T-helper 17 cell (primary cell): ENCODE data around the gene CCNG1. TPM values are rescaled to one million over a fixed set of nuclear protein-coding genes. Genes with fewer than 3 reads are reported as not detected.
"Not testable (repeated sequence)": the region's sequence is repeated elsewhere in the genome, so short reads cannot be mapped to it uniquely, and the experiment has no call there.

ENCODE experiments used
- ATAC-seq: fragments of 150-1000 bp; cut with Tn5 transposase; 2 replicates; pipeline ENCODE4 v1.10.0; 2021; ENCODE audit warnings: mild to moderate bottlenecking, moderate library complexity
- DNase-seq, 3 donors: peaks; one replicate each; pipeline versions ENCODE4 v3.0.0 to v3.0.0-alpha.2; 2020 to 2021
- H3K9me3 ChIP-seq: one replicate; pipeline ENCODE4 v1.7.0; 2013; ENCODE audit warnings: low read length, mild to moderate bottlenecking; ENCODE audit not compliant: control insufficient read depth, poor library complexity, severe bottlenecking
- H3K27ac Mint-ChIP-seq: one replicate; pipeline ENCODE4 v1.8.0; 2022; ENCODE audit warnings: mild to moderate bottlenecking, moderate library complexity, mixed read lengths
- H3K27me3 Mint-ChIP-seq: one replicate; pipeline ENCODE4 v1.8.0; 2022; ENCODE audit warnings: mixed read lengths
- H3K36me3 Mint-ChIP-seq: one replicate; pipeline ENCODE4 v1.8.0; 2022; ENCODE audit warnings: low read depth, mixed read lengths
- H3K4me1 Mint-ChIP-seq: one replicate; pipeline ENCODE4 v1.8.0; 2022; ENCODE audit warnings: mild to moderate bottlenecking, mixed read lengths
- H3K4me3 Mint-ChIP-seq: one replicate; pipeline ENCODE4 v1.8.0; 2022; ENCODE audit warnings: mild to moderate bottlenecking, moderate library complexity, mixed read lengths
- total RNA-seq, 4 donors: library from RNA in 2 of 4; stranded (reverse) in 2 of 4; gene quantifications; one replicate each; pipeline ENCODE4 v1.2.3 and lab custom pipeline; 2022 to 2026

CCNG1 gene
- total RNA-seq, 2 donors from 2014 or later, result 79.1 to 121 TPM

DNA sequence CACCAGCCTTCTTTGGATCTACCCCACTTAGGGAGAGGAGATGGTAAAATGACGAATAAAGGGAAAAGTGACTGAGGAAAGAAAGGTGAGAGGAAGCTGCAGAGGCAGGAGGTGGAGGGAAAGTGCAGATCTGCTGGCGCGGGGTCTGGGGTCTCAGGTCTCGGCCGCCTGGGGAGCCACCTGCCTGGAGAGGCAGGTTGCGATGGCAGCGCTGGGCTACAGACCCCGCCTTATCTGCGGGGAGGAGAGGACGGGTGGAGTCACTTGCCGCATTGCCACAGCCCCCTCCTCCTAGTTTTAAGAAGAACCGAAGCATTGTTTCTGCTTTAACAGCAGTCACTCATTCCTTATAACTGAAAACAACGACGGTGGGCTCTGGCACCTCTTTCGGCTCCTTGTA is 21.7 kb upstream of the CCNG1 start:
- not testable (repeated sequence) for H3K9me3 ChIP-seq, H3K36me3 Mint-ChIP-seq, H3K4me1 Mint-ChIP-seq, H3K27ac Mint-ChIP-seq, DNase-seq, H3K4me3 Mint-ChIP-seq, ATAC-seq
- peaks cover 48% of the 10 kb centered on the region for H3K27me3 Mint-ChIP-seq

DNA sequence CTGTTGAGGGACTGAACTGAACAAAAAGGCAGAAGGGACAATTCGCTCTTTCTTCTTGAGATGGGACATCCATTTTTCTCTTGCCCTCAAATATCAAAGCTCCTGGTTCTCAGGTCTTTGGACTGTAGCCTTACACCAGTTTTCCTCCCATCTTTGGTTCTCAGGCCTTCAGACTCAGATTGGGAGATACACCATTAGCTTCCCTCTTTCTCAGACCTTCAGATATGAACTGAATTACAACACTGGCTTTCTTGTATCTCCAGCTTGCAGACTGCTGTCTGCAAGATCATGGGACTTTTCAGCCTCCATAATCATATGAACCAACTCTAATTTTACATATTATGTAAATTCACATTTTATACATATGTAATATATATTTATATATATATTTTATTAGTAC is 12.6 kb upstream of the CCNG1 start:
- no peak for ATAC-seq
- H3K36me3 Mint-ChIP-seq, result no peaks in the 10 kb centered on the region
- peaks cover 18% of the 10 kb centered on the region for H3K27me3 Mint-ChIP-seq
- no peak for DNase-seq
- H3K4me1 Mint-ChIP-seq, result peaks cover 5% of the 10 kb centered on the region
- no peak overlapping the region for H3K4me3 Mint-ChIP-seq
- no peaks in the 10 kb centered on the region for H3K9me3 ChIP-seq
- no peak overlapping the region for H3K27ac Mint-ChIP-seq

DNA sequence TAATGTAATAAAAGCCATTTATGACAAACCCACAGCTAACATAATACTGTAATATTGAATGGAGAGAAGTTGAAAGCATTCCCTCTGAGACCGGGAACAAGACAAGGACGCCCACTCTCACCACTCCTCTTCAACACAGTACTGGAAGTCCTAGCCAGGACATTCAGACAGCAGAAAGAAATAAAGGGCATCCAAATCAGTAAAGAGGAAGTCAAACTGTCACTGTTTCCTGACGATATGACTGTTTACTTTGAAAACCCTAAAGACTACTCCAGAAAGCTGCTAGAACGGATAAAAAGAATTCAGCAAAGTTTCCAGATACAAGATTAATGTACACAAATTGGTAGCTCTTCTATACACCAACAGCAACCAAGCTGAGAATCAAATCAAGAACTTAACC is 11.3 kb upstream of the CCNG1 start:
- not testable (repeated sequence) for H3K27ac Mint-ChIP-seq, H3K9me3 ChIP-seq, H3K4me3 Mint-ChIP-seq, H3K36me3 Mint-ChIP-seq, ATAC-seq, H3K4me1 Mint-ChIP-seq, DNase-seq
- peaks cover 18% of the 10 kb centered on the region for H3K27me3 Mint-ChIP-seq

DNA sequence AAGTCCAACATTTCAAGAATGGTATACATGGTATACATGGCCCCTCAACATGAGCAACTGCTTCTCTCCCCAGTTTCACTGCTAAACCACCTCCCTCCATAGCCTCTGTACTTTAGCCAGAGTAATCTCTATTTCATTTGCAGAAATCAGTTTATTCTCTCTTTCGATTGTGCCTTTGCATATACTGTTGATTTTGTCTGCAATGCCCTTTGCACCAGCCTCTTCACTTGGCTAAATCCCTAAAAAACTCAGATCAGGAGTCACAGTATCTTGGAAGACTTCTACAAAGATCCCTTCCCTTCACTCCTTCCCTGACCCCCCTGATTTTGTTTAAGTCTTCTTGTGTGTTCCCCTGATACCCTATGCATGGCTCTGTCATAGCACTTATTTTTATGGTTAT is 4.9 kb upstream of the CCNG1 start:
- Mint-ChIP-seq H3K36me3 (peaks cover 4% of the 10 kb centered on the region), H3K27me3 (peaks cover 5% of the 10 kb centered on the region), H3K4me3 (no peak overlapping the region), H3K27ac (no peak overlapping the region), H3K4me1 (peaks cover 14% of the 10 kb centered on the region)
- no peaks in the 10 kb centered on the region for H3K9me3 ChIP-seq
- DNase-seq, result no peak
- ATAC-seq, result no peak

DNA sequence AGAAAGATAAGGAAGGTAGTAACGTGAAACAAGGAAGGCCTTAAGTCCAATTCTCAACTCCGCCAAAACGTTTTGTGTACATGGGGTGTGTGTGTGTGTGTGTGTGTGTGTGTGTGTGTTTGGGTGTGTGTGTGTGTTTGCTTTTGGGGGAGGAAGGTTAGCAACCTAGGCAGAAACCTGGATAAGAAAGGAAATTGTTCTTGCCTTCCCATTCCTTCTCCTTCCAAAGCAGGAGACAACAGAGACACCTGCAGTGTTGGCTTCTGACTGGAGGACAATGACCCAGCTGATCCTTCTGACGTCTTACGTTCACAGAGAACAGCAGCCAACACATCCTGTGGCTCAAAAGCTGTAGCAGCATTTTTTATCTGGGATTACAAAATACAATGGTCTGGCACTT is 4.1 kb upstream of the CCNG1 start:
- Mint-ChIP-seq H3K4me1 (peaks cover 16% of the 10 kb centered on the region), H3K27me3 (peaks cover 5% of the 10 kb centered on the region), H3K27ac (no peak overlapping the region), H3K36me3 (peaks cover 4% of the 10 kb centered on the region), H3K4me3 (no peak overlapping the region)
- no peaks in the 10 kb centered on the region for H3K9me3 ChIP-seq
- no peak for ATAC-seq
- no peak for DNase-seq

DNA sequence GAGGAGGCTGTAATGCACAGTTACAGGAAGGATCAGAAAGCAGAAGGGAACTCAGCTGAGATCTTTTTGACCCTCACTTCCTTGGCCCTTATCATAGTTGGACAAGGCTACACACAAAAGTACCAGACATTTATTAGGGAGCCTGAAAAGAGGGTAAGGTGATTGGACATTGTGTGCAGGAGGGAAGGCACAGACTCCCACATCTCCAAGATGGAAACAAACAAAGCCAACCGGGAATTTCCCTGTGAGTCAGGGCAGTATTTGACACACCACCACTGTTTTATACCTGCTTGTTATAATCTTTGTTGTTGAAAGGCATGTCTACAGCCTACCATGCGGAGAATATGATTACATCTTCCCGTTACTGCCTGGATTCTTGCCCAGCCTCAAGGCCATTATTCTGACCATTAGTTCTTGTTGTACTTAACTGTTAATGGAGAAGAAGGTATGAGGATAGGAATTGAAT is 3.0 kb upstream of the CCNG1 start:
- Mint-ChIP-seq H3K36me3 (peaks cover 4% of the 10 kb centered on the region), H3K4me1 (peaks cover 22% of the 10 kb centered on the region), H3K27me3 (peaks cover 5% of the 10 kb centered on the region), H3K27ac (no peak overlapping the region), H3K4me3 (no peak overlapping the region)
- ATAC-seq (no peak), DNase-seq (no peak)
- H3K9me3 ChIP-seq, result no peaks in the 10 kb centered on the region

DNA sequence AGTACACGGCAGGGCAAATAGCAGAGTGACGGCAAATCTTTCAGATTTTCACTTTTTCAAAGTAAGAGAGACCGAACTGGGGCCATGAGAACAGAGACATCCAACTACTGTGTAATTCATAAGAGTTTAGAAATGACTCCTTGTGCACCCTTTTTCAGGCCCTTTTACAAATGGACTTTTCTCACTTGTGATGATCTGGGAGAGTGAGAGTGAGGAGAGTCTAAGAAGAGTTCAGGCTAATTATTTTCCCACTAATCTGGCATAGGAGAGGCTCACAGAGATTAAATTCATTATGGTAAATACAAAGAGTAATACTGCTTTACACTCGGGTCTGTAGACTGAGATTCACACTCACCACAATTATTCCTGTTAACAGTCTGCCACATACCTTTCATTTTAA is 880 bp upstream of the CCNG1 start:
- peaks cover 4% of the 10 kb centered on the region for H3K36me3 Mint-ChIP-seq
- peak overlapping the region; percentile 91 for H3K4me3 Mint-ChIP-seq
- ATAC-seq (no peak), DNase-seq (no peak)
- H3K4me1 Mint-ChIP-seq, result peaks cover 26% of the 10 kb centered on the region
- peaks cover 5% of the 10 kb centered on the region for H3K27me3 Mint-ChIP-seq
- no peaks in the 10 kb centered on the region for H3K9me3 ChIP-seq
- H3K27ac Mint-ChIP-seq, result peak overlapping the region; percentile 92

DNA sequence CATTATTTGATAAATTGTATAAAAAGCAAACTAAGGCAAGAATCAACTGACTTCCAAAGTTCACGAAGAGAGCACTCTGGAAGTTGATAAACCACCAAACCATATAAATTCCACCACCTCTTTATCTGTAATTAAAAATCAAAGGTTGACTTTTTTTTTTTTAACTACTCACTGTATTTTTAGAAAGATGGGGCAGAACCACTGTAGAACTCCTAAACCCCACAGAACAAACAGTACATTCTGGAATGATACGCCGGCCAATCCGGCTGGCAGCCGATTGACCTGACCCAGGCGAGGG is 435 bp upstream of the CCNG1 start:
- ATAC-seq (no peak), DNase-seq (no peak)
- Mint-ChIP-seq H3K27ac (peak overlapping the region; percentile 92), H3K4me3 (peak overlapping the region; percentile 91), H3K27me3 (peaks cover 5% of the 10 kb centered on the region), H3K4me1 (peaks cover 22% of the 10 kb centered on the region), H3K36me3 (peaks cover 4% of the 10 kb centered on the region)
- H3K9me3 ChIP-seq, result no peaks in the 10 kb centered on the region

DNA sequence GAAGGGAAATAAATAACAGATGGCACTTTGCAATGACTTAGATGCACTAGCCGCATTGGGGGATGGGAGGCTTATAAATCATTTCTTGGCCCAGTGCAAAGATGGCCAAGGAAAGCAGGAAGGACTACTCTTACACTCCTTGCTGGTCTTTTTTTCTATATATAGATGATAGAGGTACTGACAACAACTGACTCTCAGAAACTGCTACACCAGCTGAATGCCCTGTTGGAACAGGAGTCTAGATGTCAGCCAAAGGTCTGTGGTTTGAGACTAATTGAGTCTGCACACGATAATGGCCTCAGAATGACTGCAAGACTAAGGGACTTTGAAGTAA is 1.7 kb downstream of the CCNG1 start:
- no peaks in the 10 kb centered on the region for H3K27me3 Mint-ChIP-seq
- ATAC-seq (no peak), DNase-seq (no peak)
- no peaks in the 10 kb centered on the region for H3K9me3 ChIP-seq
- peak overlapping the region; percentile 92 for H3K27ac Mint-ChIP-seq
- peaks cover 17% of the 10 kb centered on the region for H3K4me1 Mint-ChIP-seq
- peak overlapping the region; percentile 91 for H3K4me3 Mint-ChIP-seq
- no peaks in the 10 kb centered on the region for H3K36me3 Mint-ChIP-seq

DNA sequence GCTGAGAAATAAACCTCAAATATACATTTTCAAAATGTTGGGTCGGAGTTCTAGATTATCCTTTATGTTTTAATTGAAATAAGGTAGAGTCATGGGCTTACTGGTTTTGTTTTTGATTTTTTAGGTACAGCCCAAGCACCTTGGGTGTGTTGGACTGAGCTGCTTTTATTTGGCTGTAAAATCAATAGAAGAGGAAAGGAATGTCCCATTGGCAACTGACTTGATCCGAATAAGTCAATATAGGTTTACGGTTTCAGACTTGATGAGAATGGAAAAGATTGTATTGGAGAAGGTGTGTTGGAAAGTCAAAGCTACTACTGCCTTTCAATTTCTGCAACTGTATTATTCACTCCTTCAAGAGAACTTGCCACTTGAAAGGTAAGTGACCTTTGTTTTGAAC is 3.6 kb downstream of the CCNG1 start:
- Mint-ChIP-seq H3K27ac (peak overlapping the region; percentile 81), H3K4me1 (peaks cover 17% of the 10 kb centered on the region), H3K36me3 (no peaks in the 10 kb centered on the region), H3K27me3 (no peaks in the 10 kb centered on the region), H3K4me3 (no peak overlapping the region)
- DNase-seq, result no peak
- ATAC-seq, result no peak
- H3K9me3 ChIP-seq, result no peaks in the 10 kb centered on the region

DNA sequence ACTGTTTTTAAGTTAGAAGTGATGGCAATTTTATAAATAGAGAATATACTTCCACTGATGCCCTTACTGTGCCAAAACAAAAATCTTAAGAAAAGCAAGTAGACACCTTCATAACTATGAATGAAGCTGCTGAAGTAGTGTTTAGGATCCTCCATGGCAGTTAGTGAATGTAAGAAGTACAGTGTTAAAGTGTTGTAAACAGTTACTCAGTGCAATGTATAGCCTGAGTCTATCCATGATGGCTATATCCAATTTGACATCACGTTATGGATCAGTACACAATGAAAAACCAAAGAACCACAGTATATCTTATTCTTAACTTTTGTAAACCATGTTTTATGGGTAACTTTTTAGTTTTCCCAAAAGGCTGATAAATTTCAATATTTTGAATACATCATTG is 7.1 kb downstream of the CCNG1 start:
- H3K9me3 ChIP-seq, result no peaks in the 10 kb centered on the region
- Mint-ChIP-seq H3K4me3 (no peak overlapping the region), H3K4me1 (peaks cover 12% of the 10 kb centered on the region), H3K27me3 (no peaks in the 10 kb centered on the region), H3K27ac (no peak overlapping the region), H3K36me3 (peaks cover 2% of the 10 kb centered on the region)
- ATAC-seq (no peak), DNase-seq (no peak)

DNA sequence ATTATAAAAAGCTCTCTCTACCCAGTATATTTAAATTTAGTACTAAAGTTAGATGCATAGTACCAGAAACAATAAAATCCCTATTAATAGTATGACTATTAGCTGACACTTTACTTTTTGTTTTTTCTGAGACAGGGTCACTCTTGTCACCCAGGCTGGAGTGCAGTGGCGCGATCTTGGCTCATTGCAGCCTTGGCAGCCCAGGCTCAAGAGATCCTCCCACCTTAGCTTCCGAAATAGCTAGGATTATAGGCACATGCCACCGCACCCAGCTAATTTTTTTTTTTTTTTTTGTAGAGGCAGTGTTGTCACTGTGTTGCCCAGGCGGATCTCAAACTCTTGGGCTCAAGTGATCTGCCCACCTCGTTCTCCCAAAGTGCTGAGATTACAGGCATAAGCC is 8.0 kb downstream of the CCNG1 start:
- ATAC-seq (no peak), DNase-seq (no peak)
- peaks cover 11% of the 10 kb centered on the region for H3K4me1 Mint-ChIP-seq
- H3K36me3 Mint-ChIP-seq, result peaks cover 2% of the 10 kb centered on the region
- H3K4me3 Mint-ChIP-seq, result no peak overlapping the region
- no peaks in the 10 kb centered on the region for H3K9me3 ChIP-seq
- H3K27me3 Mint-ChIP-seq, result no peaks in the 10 kb centered on the region
- H3K27ac Mint-ChIP-seq, result no peak overlapping the region

DNA sequence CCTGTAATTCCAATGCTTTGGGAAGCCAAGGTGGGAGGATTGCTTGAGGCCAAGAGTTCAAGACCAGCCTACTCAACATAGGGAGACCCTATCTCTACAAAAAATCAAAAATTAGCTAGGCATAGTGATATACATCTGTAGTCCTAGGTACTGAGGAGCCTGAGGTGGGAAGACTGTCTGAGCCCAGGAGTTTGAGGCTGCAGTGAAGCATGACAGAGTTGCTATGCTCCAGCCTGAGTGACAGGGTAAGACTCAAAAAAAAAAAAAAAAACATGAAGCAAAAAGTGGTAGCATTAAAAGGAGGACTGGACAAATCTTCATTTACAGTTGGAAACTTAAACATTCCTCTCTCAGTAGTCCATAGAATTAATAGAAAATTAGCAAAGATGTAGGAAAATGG is 9.8 kb downstream of the CCNG1 start:
- DNase-seq, result no peak
- H3K36me3 Mint-ChIP-seq, result peaks cover 4% of the 10 kb centered on the region
- H3K27ac Mint-ChIP-seq, result peak overlapping the region; percentile 56
- no peaks in the 10 kb centered on the region for H3K27me3 Mint-ChIP-seq
- no peak overlapping the region for H3K4me3 Mint-ChIP-seq
- H3K9me3 ChIP-seq, result no peaks in the 10 kb centered on the region
- ATAC-seq, result no peak
- H3K4me1 Mint-ChIP-seq, result peaks cover 14% of the 10 kb centered on the region

DNA sequence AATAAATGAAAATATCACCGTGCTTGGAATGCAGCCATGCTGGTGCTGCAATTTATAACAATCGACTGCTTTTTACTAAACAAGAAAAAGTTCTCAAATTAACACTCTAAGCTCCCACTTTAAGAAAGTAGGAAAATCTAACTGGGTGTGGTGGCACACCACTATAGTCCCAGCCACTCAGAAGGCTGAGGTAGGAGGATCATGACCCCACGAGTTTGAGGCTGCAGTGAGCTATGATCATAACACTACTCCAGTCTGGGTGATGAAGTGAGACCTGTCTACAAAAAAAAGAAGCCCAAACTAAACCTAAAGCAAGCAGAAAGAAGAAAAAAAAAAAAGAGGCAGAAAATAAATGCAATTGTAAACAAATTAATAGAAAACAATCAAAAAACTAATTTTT is 10.5 kb downstream of the CCNG1 start:
- peaks cover 4% of the 10 kb centered on the region for H3K36me3 Mint-ChIP-seq
- no peaks in the 10 kb centered on the region for H3K9me3 ChIP-seq
- DNase-seq (no peak), ATAC-seq (no peak)
- no peak overlapping the region for H3K4me3 Mint-ChIP-seq
- no peaks in the 10 kb centered on the region for H3K27me3 Mint-ChIP-seq
- H3K27ac Mint-ChIP-seq, result peak overlapping the region; percentile 56
- peaks cover 14% of the 10 kb centered on the region for H3K4me1 Mint-ChIP-seq

DNA sequence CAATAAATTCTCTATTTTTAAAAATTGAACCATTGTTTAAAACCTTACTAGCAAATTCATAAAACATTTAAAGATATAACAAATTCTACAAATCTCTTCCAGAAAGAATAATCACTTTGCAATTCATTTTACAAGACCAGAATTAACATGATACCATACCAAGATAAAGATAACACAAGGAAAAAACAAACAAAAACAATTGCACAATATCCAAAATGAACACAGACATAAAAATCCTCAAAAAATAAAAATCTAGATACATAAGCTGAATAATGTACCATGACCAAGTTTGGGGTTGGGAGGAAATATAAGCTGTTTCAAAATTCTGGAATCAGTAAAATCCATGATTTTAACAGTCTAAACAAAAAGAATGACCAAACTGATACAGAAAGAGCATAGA is 11.1 kb downstream of the CCNG1 start:
- ATAC-seq, result no peak
- no peak for DNase-seq
- Mint-ChIP-seq H3K36me3 (peaks cover 4% of the 10 kb centered on the region), H3K4me3 (no peak overlapping the region), H3K4me1 (peaks cover 14% of the 10 kb centered on the region), H3K27me3 (no peaks in the 10 kb centered on the region), H3K27ac (peak overlapping the region; percentile 56)
- no peaks in the 10 kb centered on the region for H3K9me3 ChIP-seq
